Progenitor cell of endocrine pancreas (in vitro differentiated cells): ENCODE data around the gene C1orf198. TPM values are rescaled to one million over a fixed set of nuclear protein-coding genes. Genes with fewer than 3 reads are reported as not detected.
A peak's percentile ranks its signal among the peaks of the same experiment; 100 is the strongest.

ENCODE experiments used
- DNase-seq: peaks from one replicate; pipeline ENCODE4 v3.0.0; 2021; ENCODE audit warnings: low spot score; ENCODE audit not compliant: unreplicated experiment
- H3K27ac Mint-ChIP-seq: 2 replicates; pipeline ENCODE4 v1.8.0; 2021; ENCODE audit warnings: mild to moderate bottlenecking, moderate library complexity, mixed read lengths
- H3K27me3 Mint-ChIP-seq: 2 replicates; pipeline ENCODE4 v1.8.0; 2021; ENCODE audit warnings: mixed read lengths
- H3K36me3 Mint-ChIP-seq: 2 replicates; pipeline ENCODE4 v1.8.0; 2022; ENCODE audit warnings: mixed read lengths; ENCODE audit not compliant: insufficient read depth
- H3K4me1 Mint-ChIP-seq: 2 replicates; pipeline ENCODE4 v1.8.0; 2021; ENCODE audit warnings: low read depth, mixed read lengths
- H3K4me3 Mint-ChIP-seq: 2 replicates; pipeline ENCODE4 v1.8.0; 2021; ENCODE audit warnings: low read depth, mild to moderate bottlenecking, moderate library complexity, mixed read lengths
- H3K9me3 Mint-ChIP-seq: 2 replicates; pipeline ENCODE4 v1.8.0; 2021; ENCODE audit warnings: low read depth, mixed read lengths
- total RNA-seq: library from RNA; stranded (reverse); gene quantifications from 2 replicates; pipeline ENCODE4 v1.2.1, GENCODE V29; 2021
- TF ChIP-seq, protein P1 (sequence below): fragments of 200-600 bp; sonication (generic); IDR thresholded peaks from one replicate; pipeline ENCODE4 v1.5.0; 2021; ENCODE audit warnings: antibody characterized with exemption, mild to moderate bottlenecking; ENCODE audit not compliant: unreplicated experiment

C1orf198 gene
- total RNA-seq, 1 donor from 2014 or later = 70.1 TPM

DNA sequence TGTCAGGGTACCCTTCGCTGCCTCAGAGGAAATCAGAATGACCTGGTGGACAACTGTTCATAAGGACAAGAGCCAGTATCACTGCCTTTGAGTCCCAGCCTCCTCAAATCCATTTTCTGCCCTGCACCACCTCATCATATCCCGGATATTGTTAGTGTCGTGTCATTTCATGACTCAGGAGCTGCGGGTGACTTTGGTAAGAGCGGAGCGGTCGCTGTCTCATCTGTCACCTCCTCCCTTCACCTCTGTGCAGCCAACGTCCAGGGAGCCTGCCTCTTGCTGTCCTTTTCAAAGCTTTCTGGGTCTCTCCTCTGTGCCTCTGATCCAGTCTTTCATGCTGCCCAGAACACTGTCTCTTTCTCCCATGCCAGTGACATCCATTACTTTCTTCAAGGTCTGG, 7.0 kb upstream of the C1orf198 start:
- TF ChIP-seq, protein P1, sequence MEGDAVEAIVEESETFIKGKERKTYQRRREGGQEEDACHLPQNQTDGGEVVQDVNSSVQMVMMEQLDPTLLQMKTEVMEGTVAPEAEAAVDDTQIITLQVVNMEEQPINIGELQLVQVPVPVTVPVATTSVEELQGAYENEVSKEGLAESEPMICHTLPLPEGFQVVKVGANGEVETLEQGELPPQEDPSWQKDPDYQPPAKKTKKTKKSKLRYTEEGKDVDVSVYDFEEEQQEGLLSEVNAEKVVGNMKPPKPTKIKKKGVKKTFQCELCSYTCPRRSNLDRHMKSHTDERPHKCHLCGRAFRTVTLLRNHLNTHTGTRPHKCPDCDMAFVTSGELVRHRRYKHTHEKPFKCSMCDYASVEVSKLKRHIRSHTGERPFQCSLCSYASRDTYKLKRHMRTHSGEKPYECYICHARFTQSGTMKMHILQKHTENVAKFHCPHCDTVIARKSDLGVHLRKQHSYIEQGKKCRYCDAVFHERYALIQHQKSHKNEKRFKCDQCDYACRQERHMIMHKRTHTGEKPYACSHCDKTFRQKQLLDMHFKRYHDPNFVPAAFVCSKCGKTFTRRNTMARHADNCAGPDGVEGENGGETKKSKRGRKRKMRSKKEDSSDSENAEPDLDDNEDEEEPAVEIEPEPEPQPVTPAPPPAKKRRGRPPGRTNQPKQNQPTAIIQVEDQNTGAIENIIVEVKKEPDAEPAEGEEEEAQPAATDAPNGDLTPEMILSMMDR = no peak
- Mint-ChIP-seq H3K36me3 (peaks cover 5% of the 10 kb centered on the region), H3K4me1 (peaks cover 7% of the 10 kb centered on the region), H3K4me3 (no peak overlapping the region), H3K27ac (no peak overlapping the region), H3K27me3 (no peaks in the 10 kb centered on the region), H3K9me3 (no peaks in the 10 kb centered on the region)
- DNase-seq = no peak

DNA sequence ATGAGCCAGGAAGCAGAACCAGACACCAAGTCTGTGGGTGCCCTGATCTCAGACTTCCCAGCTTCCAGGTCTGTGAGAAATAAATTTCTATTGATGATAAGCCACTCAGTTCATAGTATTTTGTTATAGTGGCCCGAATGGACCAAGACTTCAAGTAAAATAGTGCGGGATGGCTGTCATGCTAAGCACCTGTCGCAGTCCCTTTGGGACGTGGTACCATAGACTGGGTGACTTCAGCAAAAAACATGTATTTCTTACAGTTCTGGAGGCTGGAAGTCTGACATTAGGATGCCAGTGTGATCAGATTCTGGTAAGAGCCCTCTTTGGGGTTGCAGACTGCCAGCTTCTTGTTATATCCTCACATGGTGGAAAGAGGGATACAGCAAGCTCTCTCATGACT, 2.6 kb upstream of the C1orf198 start:
- Mint-ChIP-seq H3K27ac (no peak overlapping the region), H3K27me3 (no peaks in the 10 kb centered on the region), H3K36me3 (peaks cover 5% of the 10 kb centered on the region), H3K4me3 (no peak overlapping the region), H3K4me1 (peaks cover 29% of the 10 kb centered on the region), H3K9me3 (no peaks in the 10 kb centered on the region)
- no peak for DNase-seq
- TF ChIP-seq, protein P1 = no peak

DNA sequence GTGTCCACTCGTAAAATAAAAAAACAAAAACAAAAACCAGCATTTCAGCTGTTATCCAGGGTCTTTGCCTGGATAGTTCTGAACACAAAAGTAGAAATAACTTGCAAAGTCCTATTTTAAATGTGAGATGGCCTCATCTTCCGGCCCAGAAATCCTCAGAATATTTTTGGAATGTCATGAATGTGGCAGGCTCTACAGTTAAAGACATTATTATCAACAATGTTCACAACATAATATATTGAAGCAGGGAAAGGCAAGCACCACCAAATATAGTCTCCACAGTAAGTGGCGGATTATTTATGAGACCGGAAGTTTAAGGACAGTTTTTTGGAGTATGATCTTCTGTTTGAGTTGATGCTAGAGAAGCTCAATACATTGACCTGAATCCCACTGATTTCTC, 1.2 kb upstream of the C1orf198 start:
- TF ChIP-seq, protein P1 = no peak
- Mint-ChIP-seq H3K9me3 (no peaks in the 10 kb centered on the region), H3K4me1 (peaks cover 32% of the 10 kb centered on the region), H3K27ac (peak overlapping the region; percentile 99), H3K36me3 (no peaks in the 10 kb centered on the region), H3K27me3 (no peaks in the 10 kb centered on the region), H3K4me3 (peak overlapping the region; percentile 85)
- no peak for DNase-seq

DNA sequence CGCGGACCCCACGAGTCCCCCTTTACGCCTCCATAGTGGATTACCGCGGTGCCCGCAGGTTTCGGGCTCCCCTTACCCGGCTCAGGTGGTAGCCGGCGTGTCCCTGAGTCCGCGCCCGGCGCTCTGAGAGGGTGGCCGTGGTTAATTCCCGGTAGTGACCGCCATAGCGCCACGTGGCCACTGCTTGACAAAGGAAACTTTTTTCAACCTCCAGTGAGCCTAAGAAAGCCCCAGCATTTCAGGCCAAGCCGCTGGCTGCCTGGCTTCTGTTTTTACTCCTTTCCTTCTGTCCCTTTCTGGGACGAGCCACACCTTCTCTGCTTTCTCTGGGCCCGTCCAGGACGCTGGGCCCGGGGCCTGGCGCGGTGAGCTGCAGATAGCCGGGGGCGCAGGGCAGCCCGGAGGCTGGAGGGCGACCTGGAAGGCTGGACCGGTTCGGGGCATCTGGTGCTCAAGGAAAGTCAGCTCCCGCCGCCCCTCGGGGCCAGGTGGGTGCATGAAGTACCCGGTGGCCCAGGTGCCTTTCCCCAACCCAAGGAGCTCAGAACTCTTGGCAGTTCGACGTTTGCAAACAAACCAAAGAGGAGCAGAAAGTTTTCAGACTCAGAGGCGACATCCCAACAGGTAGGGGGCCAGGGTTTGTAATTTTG, 540 bp upstream of the C1orf198 start:
- no peaks in the 10 kb centered on the region for H3K27me3 Mint-ChIP-seq
- H3K36me3 Mint-ChIP-seq = peaks cover 1% of the 10 kb centered on the region
- DNase-seq = peak; percentile 37

DNA sequence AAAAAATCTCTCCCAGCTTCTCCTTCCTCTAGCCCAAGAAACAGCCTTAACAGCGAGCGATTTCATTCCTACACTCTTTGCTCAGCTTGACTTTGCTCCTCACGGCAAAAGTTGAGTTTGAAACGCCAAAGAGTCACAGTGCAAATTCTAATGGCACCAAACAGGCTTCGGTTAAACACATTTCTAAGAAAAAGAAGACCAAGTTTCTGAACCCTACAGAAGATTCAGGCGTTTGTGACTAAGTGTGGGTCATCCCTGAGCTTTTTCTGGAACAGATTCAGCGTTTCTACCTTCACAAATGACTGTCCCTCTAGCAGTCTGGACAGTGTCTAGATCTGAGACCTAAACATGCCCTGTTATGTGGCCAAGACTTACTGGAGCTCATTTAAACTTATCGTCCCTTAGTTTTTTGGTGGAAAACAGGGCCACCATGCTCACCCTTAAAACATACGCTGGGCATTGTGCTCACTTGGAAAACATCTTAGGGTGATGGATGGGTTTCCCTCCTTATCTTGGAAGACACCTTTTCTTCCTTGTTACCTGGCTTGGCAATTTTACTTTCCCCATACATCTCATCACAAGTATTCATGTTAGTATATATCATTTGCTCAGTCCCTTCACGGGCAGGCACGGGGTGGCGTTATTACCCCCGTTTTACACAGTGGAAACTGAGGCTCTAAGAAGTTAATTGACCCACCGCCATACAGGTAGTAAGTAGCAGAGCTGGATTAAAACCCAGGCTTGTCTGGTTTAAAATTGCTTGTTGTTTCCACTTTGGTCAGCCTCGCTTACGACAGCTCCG, 1.0 kb downstream of the C1orf198 start:
- H3K4me3 Mint-ChIP-seq = peak overlapping the region; percentile 91
- DNase-seq = no peak
- no peaks in the 10 kb centered on the region for H3K27me3 Mint-ChIP-seq
- TF ChIP-seq, protein P1 = no peak
- H3K4me1 Mint-ChIP-seq = peaks cover 45% of the 10 kb centered on the region
- peak overlapping the region; percentile 95 for H3K27ac Mint-ChIP-seq
- H3K36me3 Mint-ChIP-seq = peaks cover 1% of the 10 kb centered on the region
- no peaks in the 10 kb centered on the region for H3K9me3 Mint-ChIP-seq

More for the DNA sequence above, 540 bp upstream of the C1orf198 start:
- H3K4me3 Mint-ChIP-seq = peak overlapping the region; percentile 85
- TF ChIP-seq, protein P1 = no peak
- no peaks in the 10 kb centered on the region for H3K9me3 Mint-ChIP-seq
- peak overlapping the region; percentile 99 for H3K27ac Mint-ChIP-seq
- peaks cover 38% of the 10 kb centered on the region for H3K4me1 Mint-ChIP-seq
